Erythroblast (primary cell): ENCODE measurements around the gene LGALSL.
A peak's percentile ranks its signal among the peaks of the same experiment; 100 is the strongest.
"Not testable (repeated sequence)": the region's sequence is repeated elsewhere in the genome, so short reads cannot be mapped to it uniquely, and the experiment has no call there.

ENCODE experiments used
- DNase-seq, 2 experiments: peaks; one replicate each; lab custom pipeline; 2025; lab: John Stamatoyannopoulos, UW
- GATA1 ChIP-seq: IDR thresholded peaks from 2 replicates; pipeline ENCODE4 v1.6.1; 2011; ENCODE audit warnings: low read depth, mild to moderate bottlenecking, control low read depth, low read length, moderate library complexity
- POLR2A ChIP-seq: IDR thresholded peaks from 2 replicates; pipeline ENCODE4 v1.6.1; 2011; ENCODE audit warnings: mild to moderate bottlenecking, low read length

Gene LGALSL

GRCh38 chr2:64424416-64424987, 29.5 kb upstream of the LGALSL start:
- DNase-seq: no peak
- TF ChIP-seq GATA1 (no peak), POLR2A (no peak)

DNA sequence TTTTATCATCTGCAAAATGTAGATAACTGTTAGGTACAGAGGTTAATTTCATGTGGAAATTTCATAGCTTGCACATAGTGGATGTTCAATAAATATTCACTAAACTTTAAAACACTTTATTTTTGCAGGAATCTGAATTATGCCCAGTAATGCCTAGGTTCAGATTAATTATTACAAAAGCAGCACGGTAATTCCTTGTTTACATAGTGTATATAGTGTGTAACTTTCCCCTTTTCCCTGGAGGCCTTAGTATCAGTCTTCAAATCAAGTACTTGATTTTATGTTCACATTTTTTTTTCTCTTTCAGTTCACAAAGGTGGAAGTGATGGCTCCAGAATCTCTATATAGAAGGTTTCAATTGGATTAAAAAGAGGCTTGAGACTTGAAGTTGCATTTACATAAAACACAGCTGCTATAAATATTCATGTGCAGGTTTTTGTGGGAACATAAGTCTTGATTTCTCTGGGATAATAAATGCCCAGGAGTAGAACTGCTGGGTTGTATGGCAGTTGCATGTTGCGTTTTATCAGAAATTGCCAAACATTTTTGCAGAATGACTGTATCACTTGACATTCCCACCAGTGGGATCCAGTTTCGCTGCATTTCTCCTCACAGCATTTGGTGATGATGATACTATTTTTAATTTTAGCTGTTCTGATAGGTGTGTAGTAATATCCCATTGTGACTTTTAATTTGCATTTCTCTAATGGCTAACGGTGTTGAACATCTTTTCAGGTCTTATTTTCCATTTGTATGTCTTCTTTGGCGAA, 27.6 kb upstream of the LGALSL start:
- DNase-seq: no peak
- no peak for TF ChIP-seq GATA1
- TF ChIP-seq POLR2A: no peak

- TF ChIP-seq POLR2A (no peak), GATA1 (no peak)
- DNase-seq: no peak
Observed at GRCh38 chr2:64434039-64434657, 19.8 kb upstream of the LGALSL start.

GRCh38 chr2:64437883-64438282, 16.1 kb upstream of the LGALSL start:
- DNase-seq: no peak
- TF ChIP-seq GATA1 (no peak), POLR2A (no peak)

- no peak for DNase-seq
- TF ChIP-seq GATA1 (no peak), POLR2A (no peak)
Observed at GRCh38 chr2:64439194-64439593, 14.8 kb upstream of the LGALSL start.

DNA sequence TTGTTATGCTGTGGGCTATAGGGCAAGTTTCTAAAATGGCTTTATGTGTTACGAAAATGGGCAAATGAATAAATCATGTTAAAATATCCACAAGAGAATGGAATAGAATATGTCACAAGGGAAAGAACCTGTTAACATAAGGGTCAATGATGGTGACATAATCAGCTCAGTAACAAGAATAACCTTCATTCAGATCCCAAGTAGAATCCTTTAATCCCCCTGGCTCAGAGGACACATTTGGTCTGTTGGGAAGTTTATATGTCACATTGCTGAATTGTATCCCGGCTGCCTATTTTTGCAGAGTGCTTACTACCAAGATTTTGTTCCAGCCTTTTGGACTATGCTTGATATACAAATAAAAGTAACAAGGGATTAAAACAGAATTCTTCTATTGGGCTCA, 13.1 kb upstream of the LGALSL start:
- DNase-seq: no peak
- TF ChIP-seq POLR2A (no peak), GATA1 (no peak)

- no peak for DNase-seq
- TF ChIP-seq GATA1 (no peak), POLR2A (no peak)
Observed at GRCh38 chr2:64442277-64442676, 11.7 kb upstream of the LGALSL start.

GRCh38 chr2:64442801-64443429, 11.0 kb upstream of the LGALSL start:
- DNase-seq: no peak
- TF ChIP-seq POLR2A (no peak), GATA1 (no peak)

GRCh38 chr2:64445970-64446369, 8.0 kb upstream of the LGALSL start:
- DNase-seq: not testable (repeated sequence)

DNA sequence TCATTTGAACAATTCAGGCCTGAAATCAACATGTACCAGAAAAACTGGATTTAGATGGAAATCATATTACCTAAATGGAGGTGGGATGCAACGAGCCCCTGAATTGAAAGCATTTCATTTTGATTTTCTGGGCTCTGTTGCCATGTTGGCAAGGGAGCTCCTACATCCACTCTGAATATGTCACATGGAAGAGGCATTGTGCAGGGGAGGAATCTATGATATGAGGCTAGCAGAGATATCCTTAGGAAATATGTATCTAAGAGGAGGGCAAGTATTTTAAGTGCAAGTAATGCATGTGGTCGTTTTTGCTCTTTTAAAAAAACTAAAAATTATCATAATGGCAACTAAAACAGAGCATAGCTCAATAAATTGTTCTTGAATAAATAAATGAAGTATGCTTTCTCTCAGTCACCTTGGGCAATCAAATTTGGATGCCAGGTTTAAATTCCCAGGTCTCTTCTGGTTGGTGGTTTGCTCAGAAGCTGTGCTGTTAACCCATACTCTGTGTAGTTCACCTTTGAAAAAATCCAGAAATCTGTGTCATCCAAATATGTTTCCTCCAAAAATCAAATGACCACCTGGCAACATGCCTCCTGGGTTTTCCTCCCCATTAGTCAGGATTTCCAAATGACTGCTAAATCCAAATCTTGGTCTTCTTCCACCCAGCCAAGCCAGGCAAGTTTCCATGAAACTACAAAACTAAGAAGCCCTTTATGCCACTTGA, 6.5 kb upstream of the LGALSL start:
- TF ChIP-seq GATA1 (no peak), POLR2A (no peak)
- no peak for DNase-seq

GRCh38 chr2:64448041-64448426, 5.9 kb upstream of the LGALSL start:
- DNase-seq: no peak
- TF ChIP-seq GATA1: no peak
- no peak for TF ChIP-seq POLR2A

DNA sequence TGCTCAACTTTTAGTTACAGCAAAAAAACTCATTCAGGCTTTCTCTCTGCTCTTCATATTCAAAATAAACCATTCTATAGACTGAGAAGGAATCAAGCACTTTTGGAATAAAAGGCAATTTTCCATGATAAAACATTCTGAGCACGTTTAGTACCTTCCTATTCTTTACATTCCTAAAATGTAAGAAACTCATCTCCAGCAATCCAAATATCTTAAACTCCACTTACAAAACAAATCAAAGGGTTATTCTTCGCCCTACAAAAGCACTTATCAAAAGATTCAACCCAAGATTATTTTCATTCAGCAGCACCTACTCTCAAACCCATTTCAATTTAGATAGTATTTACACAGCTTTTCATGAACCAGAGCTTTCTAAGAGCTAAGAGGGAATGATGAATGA, 2.9 kb upstream of the LGALSL start:
- TF ChIP-seq POLR2A (no peak), GATA1 (no peak)
- DNase-seq: no peak

- peak; percentile 62 to 64 for DNase-seq
- no peak for TF ChIP-seq GATA1
- no peak for TF ChIP-seq POLR2A
Observed at GRCh38 chr2:64454386-64455332, 697 bp downstream of the LGALSL start.
